Activated CD8-positive, alpha-beta T cell treated with anti-CD3 and anti-CD28 coated beads for 36 hours (primary cell): ENCODE results near the gene SECTM1. TPM values are rescaled to one million over a fixed set of nuclear protein-coding genes. Genes with fewer than 3 reads are reported as not detected.

Experiments used
- ATAC-seq: fragments of 200-7000 bp; cut with Tn5 transposase; one replicate; pipeline ENCODE4 v1.10.0; 2021; ENCODE audit warnings: mild to moderate bottlenecking, moderate library complexity
- CTCF ChIA-PET: fragments of 350-600 bp; sonication (Branson Sonifier 250); formaldehyde crosslinking; loops from one replicate; lab custom pipeline; 2021; ENCODE audit warnings: antibody characterized with exemption; lab: Charles Lee
- POLR2A ChIA-PET: fragments of 350-600 bp; sonication (Branson Sonifier 250); formaldehyde crosslinking; loops from one replicate; lab custom pipeline; 2021; ENCODE audit warnings: antibody characterized with exemption; lab: Charles Lee
- DNase-seq: peaks from one replicate; pipeline ENCODE4 v3.0.0-alpha.2; 2020
- H3K27ac Mint-ChIP-seq: one replicate; pipeline ENCODE4 v1.8.0; 2021; ENCODE audit warnings: mild to moderate bottlenecking, mixed read lengths
- H3K27me3 Mint-ChIP-seq: one replicate; pipeline ENCODE4 v1.8.0; 2021; ENCODE audit warnings: mixed read lengths
- H3K36me3 Mint-ChIP-seq: one replicate; pipeline ENCODE4 v1.8.0; 2021; ENCODE audit warnings: low read depth, mixed read lengths
- H3K4me1 Mint-ChIP-seq: one replicate; pipeline ENCODE4 v1.8.0; 2021; ENCODE audit warnings: low read depth, mixed read lengths
- H3K4me3 Mint-ChIP-seq: one replicate; pipeline ENCODE4 v1.8.0; 2021; ENCODE audit warnings: mild to moderate bottlenecking, moderate library complexity, mixed read lengths
- H3K9me3 Mint-ChIP-seq: one replicate; pipeline ENCODE4 v1.8.0; 2021; ENCODE audit warnings: mixed read lengths
- CTCF ChIP-seq: fragments of 200-600 bp; IDR thresholded peaks from one replicate; pipeline ENCODE4 v1.8.0; 2022; ENCODE audit warnings: antibody characterized with exemption, mild to moderate bottlenecking
- intact Hi-C: fragments of 100-400 bp; cut with micrococcal nuclease; formaldehyde crosslinking; loops from one replicate; pipeline ENCODE4 v1.10.0; 2022
- total RNA-seq, 2 experiments: library from RNA; stranded (reverse); gene quantifications; one replicate each; pipeline ENCODE4 v1.2.3, GENCODE V29; 2021

SECTM1 gene
- total RNA-seq, 2 experiments from 2014 or later, result 0.45 to 0.50 TPM

DNA sequence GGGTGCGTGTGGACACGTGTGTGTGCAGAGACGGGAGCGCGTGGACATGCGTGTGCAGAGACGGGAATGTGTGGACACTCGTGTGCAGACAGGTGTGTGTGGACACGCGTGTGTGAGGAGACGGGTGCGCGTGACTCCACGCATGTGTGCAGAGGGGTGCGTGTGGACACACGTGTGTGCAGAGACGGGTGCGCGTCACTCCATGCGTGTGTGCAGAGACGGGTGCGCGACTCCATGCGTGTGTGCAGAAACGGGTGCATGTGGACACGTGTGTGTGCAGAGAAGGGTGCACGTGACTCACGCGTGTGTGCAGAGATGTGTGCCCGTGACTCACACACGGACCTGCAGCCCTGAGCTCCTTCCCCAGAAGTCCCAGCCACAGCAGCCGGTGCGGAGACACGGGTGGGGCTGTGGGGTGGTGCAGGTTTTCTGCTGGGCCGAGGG is 13.9 kb downstream of the SECTM1 start:
- no peak overlapping the region for H3K4me3 Mint-ChIP-seq
- H3K27ac Mint-ChIP-seq, result no peak overlapping the region
- no peak for TF ChIP-seq CTCF
- ATAC-seq (no peak), DNase-seq (no peak)
- H3K27me3 Mint-ChIP-seq, result no peaks in the 10 kb centered on the region
- no peaks in the 10 kb centered on the region for H3K9me3 Mint-ChIP-seq
- POLR2A ChIA-PET, result interaction anchor here (0.6 to 2.5 kb wide), 3 partner anchors 10 to 138 kb away, joined by 3 to 6 read pairs (median 3); no protein-coding TSS in a partner anchor
- peaks cover 25% of the 10 kb centered on the region for H3K36me3 Mint-ChIP-seq
- intact Hi-C loops, result loop anchor here (5.0 kb wide), 1 partner anchor 77 kb away; no protein-coding TSS in a partner anchor
- CTCF ChIA-PET, result no interaction called here
- H3K4me1 Mint-ChIP-seq, result peaks cover 26% of the 10 kb centered on the region

DNA sequence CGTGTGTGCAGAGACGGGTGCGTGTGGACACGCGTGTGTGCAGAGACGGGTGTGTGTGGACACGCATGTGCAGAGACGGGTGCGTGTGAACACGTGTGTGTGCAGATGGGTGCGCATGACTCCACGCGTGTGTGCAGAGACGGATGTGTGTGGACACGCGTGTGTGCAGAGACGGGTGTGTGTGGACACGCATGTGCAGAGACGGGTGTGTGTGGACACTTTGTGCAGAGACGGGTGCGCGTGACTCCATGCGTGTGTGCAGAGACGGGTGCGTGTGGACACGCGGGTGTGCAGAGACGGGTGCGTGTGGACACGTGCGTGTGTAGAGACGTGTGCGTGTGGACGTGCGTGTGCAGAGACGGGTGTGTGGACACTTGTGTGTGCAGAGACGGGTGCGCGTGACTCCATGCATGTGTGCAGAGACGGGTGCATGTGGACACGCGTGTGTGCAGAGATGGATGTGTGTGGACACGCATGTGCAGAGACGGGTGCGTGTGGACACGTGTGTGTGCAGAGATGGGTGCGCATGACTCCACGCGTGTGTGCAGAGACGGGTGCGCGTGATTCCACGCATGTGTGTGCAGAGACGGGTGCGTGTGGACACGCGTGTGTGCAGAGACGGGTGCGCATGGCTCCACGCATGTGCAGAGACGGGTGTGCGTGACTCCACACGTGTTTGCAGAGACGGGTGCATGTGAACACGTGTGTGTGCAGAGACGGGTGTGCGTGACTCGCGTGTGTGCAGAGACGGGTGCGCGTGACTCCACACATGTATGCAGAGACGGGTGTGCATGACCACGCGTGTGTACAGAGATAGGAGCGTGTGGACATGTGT is 14.6 kb downstream of the SECTM1 start:
- DNase-seq, result no peak
- intact Hi-C loops, result no loop called here
- no peaks in the 10 kb centered on the region for H3K9me3 Mint-ChIP-seq
- peaks cover 27% of the 10 kb centered on the region for H3K36me3 Mint-ChIP-seq
- peaks cover 24% of the 10 kb centered on the region for H3K4me1 Mint-ChIP-seq
- no peak for TF ChIP-seq CTCF
- ATAC-seq, result no peak
- POLR2A ChIA-PET, result interaction anchor here (1.0 to 2.5 kb wide), 2 partner anchors 10 to 138 kb away, joined by 3 to 6 read pairs; no protein-coding TSS in a partner anchor
- no peak overlapping the region for H3K27ac Mint-ChIP-seq
- no peak overlapping the region for H3K4me3 Mint-ChIP-seq
- H3K27me3 Mint-ChIP-seq, result no peaks in the 10 kb centered on the region
- CTCF ChIA-PET, result no interaction called here

- no peak overlapping the region for H3K4me3 Mint-ChIP-seq
- CTCF ChIA-PET, result interaction anchor here (1.2 to 2.3 kb wide), 3 partner anchors 18 to 112 kb away, joined by 5 to 49 read pairs (median 8); no protein-coding TSS in a partner anchor
- no peak for TF ChIP-seq CTCF
- intact Hi-C loops, result no loop called here
- no peaks in the 10 kb centered on the region for H3K9me3 Mint-ChIP-seq
- peaks cover 33% of the 10 kb centered on the region for H3K36me3 Mint-ChIP-seq
- no peak for DNase-seq
- POLR2A ChIA-PET, result interaction anchor here (2.2 to 11.2 kb wide), 2 partner anchors 9 to 17 kb away, joined by 7 to 227 read pairs; no protein-coding TSS in a partner anchor
- H3K4me1 Mint-ChIP-seq, result peaks cover 22% of the 10 kb centered on the region
- no peak for ATAC-seq
- H3K27ac Mint-ChIP-seq, result no peak overlapping the region
- H3K27me3 Mint-ChIP-seq, result no peaks in the 10 kb centered on the region
Measured at GRCh38 chr17:82318169-82318498, 15.4 kb downstream of the SECTM1 start.

DNA sequence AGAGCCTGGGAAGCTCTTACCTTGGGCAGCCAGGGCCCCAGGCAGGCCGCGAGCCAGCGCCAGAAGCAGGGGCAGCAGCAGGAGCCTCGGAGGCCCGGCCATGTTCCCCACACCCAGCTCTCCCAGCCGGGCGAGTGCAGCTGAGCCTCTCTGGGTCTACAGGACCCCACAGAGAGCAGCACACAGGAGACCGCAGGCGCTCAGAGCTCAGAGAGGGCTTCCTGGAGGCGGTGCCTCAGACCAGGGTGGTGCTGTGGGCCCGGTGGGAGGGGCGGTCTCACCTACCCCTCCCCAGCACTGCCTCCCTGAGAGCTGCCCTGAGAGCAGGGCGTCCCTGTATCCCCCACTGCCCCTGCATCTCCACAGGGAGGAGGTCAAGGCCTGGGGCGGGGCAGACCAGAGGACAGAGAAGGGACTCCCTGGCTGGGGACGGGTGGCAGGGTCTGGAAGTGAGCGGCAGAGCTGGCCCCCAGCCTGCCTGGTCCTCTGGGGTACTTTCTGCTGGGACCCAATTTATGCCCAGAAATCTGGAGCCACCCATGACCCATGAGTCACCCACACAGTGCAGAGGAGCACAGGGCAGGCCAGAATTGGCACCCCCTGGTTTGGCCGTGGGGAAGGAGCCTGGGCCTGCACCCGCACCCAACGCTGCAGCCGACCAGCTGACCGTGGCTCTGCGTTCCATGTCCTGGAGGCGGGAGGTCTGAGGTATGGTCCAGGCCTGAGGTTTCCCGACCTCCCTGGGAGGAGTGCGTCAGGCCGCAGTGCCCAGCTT is 16.0 kb downstream of the SECTM1 start, which contains the start of gene CD7:
CD7 (minus strand) TSS at position 215 of the 775 bp plus-strand sequence; CDS start at position 102, 113 bp downstream.
- H3K27ac Mint-ChIP-seq, result no peak within 1 kb of the TSS
- peak within 1 kb of the TSS; percentile 88 for H3K4me3 Mint-ChIP-seq
- intact Hi-C loops, result no loop called here

More for the DNA sequence above, 16.0 kb downstream of the SECTM1 start, which contains the start of gene CD7:
- Mint-ChIP-seq H3K4me1 (peaks cover 18% of the 10 kb centered on the region), H3K27me3 (no peaks in the 10 kb centered on the region), H3K36me3 (peaks cover 34% of the 10 kb centered on the region), H3K9me3 (no peaks in the 10 kb centered on the region)
- TF ChIP-seq CTCF, result no peak
- POLR2A ChIA-PET, result interaction anchor here (1.0 to 11.2 kb wide), 7 partner anchors 8 to 89 kb away, joined by 3 to 227 read pairs (median 5); partner anchors contain the start of genes SECTM1 and SLC16A3
- CTCF ChIA-PET, result interaction anchor here (0.9 to 2.3 kb wide), 6 partner anchors 13 to 287 kb away, joined by 3 to 49 read pairs (median 4); no protein-coding TSS in a partner anchor
- ATAC-seq (peak; percentile 78), DNase-seq (peak; percentile 87)
